Skin of body (tissue), 2 donors: ENCODE data around the gene DMRT3. TPM values are rescaled to one million over a fixed set of nuclear protein-coding genes. Genes with fewer than 3 reads are reported as not detected.
"Not testable (repeated sequence)": the region's sequence is repeated elsewhere in the genome, so short reads cannot be mapped to it uniquely, and the experiment has no call there.

Experiments used
- DNase-seq: peaks from one replicate; lab custom pipeline; 2025; lab: John Stamatoyannopoulos, UW
- total RNA-seq: library from RNA; depleted of rRNA; stranded (reverse); fragments of >200 nt; gene quantifications from one replicate; pipeline ENCODE4 v1.2.3, GENCODE V29; 2014

DMRT3 gene
- total RNA-seq, 1 donor from 2014 or later, result not detected

DNA sequence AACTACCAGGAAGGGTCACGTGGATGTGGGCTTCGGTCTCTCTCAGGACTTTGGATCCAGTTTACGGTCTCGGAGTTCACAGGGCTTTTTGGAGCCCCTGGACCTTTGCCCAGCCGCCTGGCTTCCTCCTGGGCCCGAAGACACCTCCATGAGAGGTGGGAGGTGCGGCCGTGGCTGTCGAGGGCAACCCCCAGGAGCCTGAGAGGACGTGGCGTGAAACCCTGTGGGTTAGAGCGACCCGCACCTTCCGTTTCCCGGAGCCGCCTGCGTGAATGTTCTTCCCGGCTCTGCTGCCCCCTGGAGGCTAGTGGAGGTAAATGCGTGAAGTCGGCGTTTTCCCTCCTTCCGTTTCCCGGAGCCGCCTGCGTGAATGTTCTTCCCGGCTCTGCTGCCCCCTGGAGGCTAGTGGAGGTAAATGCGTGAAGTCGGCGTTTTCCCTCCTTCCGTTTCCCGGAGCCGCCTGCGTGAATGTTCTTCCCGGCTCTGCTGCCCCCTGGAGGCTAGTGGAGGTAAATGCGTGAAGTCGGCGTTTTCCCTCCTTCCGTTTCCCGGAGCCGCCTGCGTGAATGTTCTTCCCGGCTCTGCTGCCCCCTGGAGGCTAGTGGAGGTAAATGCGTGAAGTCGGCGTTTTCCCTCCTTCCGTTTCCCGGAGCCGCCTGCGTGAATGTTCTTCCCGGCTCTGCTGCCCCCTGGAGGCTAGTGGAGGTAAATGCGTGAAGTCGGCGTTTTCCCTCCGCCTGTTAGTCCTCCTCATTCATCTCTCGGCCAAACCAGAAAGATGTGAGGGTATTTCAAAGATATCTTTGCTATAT is 22.1 kb downstream of the DMRT3 start:
- DNase-seq, result not testable (repeated sequence)

DNA sequence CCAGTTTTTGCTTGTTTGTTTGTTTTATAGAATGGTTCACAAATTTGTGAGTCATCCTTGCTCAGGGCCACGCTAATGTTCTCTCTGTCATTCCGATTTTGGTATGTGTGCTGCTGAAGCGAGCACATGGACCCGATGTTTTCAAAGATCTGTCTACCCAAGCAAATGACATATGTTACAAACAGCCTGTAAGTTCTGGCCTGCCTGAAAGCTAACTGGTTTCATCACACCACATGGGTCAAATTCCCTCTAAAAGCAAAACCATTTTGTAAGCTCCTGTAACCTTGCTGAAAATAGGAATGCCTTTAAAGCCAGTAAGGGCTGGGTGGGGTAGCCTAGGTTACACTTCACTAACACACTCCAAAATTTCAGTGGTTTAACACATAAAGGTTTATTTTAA is 25.4 kb downstream of the DMRT3 start:
- DNase-seq, result no peak

DNA sequence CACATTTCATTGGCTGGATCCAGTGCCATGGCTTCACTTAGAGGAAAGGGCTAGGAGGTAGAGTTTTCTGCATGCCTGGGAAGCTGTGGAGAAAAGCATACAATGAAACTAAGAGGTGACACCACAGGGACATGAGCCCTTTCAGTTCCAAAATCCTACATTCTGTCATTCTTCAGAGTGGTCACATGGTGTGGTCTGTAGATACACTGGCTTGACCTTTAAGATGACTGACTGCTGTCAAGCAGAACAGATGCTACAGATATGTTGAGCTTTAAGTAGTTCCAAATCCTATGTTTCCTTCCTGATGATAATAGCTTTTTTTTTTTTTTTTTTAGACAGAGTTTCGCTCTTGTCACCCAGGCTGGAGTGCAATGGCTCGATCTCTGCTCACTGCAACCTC is 26.2 kb downstream of the DMRT3 start:
- DNase-seq, result no peak

DNA sequence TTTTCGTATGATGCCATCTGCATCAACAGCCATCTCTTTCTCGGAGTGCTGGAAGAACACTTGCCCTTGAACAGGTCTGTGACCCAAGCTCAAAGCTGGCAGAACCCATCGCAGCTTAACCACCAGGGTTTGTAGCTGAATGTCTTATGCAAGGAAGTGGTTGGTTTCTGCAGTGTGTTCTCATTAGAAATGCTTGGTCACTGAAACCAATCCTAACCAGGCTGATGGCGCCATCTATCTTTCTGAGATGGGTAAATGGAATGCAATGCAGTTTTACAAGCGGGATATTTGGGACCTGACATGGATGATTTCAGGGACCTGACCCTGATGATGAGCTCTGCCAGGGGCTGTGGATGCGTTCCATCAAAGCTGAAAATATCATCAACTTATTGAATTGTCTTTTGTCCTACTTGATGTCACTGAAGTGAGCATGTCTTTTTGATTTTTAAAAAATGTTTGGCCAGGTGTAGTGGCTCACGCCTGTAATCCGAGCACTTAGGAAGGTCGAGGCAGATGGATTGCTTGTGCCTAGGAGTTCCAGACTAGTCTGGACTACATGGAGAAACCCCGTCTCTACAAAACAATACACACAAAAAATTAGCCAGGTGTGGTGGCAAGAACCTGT is 28.7 kb downstream of the DMRT3 start:
- DNase-seq, result peak; percentile 28

DNA sequence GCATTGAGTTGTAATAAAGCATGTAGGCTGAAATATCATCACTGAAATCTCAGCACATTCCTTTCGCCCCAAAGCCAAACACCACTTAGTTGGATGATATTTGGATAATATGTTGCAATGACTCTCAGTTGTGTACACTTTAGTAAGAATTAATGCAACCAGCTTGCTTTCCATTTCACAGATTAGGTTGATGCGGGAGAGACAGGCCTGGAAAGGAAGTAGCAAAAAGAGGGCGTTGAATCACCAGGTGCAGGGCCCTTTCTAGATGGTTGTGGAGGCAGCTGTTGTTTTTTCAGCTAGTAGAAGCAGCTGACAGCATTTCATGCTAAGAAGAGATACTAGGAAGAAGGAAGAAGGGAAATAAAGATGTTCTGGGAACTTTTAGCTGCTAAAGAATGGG is 30.9 kb downstream of the DMRT3 start:
- no peak for DNase-seq

DNA sequence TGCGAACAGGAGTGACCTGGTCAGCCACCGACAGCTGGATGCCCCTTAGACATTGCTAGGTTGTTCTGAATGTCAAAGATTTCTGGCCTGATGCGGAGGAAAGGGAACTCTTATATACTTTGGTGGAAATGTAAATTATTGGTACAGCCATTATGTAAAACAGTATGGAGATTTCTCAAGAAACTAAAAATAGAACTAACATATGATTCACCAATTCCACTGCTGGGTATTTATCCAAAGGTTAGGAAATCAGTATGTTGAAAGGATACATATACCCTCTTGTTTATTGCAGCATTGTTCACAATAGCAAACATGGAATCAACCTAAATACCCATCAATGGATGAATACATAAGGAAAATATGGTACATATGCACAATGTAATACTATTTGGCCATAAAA is 31.8 kb downstream of the DMRT3 start:
- no peak for DNase-seq

DNA sequence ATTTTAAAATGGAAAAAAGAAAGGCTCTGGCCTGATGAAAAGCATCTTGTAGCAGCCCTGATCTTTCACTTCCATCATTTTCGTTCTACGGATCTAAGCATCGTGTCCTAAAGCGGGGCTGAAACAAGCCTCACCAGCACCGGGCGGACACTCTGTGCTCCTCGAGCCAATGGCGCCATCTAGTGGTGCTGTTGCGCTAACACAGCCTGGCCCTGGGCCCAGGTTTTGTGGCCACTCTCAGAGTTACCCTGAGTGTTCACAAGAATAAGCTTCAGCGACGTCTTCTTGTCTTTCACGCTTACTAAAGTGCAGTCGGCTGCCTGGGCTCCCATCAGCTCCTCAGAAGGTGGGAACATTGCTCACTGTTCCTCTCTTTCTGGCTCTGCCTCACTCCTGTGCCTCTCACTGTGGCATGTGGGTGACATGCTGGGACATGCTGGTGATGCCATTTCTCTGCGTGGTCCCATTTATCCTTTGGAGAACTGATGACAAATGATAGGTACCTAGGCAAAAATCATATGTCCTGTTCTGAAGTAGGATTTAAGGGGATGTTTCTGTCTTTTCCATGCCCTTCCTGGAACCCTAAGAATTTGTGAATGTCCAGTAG is 32.7 kb downstream of the DMRT3 start:
- peak; percentile 51 for DNase-seq

DNA sequence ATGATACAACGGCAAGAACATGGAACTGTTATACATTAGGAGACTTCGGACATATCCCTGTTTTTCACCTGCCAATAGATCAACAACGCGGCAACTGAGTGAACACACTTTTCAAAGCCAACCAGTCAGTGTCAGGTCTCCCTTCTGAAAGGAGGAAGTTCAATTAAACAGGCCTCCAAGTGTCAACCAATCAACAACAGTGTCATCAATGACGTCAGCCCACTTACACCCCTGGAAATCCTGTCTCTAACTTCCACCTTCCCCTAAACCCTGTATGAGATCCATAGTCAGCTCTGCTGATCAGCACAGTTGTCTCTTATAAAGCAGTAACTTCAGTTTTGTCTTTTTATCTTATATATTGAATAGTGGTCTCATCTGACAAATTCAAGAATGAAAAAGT is 36.6 kb downstream of the DMRT3 start:
- no peak for DNase-seq

DNA sequence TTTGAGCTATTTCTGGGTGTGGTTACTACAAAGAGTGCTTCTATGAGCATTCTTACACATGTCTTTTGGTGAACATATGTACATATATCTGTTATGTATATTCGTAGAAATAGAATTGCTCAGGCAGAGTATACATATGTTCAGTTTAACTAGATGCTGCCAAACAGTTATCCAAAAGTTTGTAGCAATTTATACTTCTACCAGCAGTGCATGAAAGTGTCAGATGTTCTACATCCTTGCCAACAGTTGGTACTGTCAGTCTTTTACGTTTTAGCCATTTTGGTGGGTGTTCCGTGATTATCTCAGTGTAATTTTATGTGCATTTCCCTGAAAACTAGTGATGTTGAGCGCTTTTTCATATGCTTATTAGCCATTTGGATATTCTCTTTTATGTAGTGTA is 37.8 kb downstream of the DMRT3 start:
- DNase-seq, result no peak

DNA sequence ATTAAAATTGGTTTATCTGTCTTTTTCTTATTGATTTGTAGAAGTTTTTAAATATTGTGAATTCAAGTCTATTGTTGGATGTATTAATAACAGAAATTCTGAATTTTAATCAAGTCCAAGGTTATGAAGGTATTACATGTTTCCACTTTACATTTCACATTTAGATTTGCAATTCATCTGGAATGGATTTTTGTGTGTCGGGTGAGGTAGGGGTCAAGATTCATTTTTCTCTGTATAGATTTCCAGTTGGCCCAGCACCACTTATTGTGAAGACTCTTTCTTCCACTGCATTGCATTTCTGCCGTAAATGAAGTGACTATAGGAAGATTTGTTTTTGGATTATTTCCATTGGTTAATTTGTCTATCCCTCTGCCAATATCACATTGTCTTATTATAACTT is 38.2 kb downstream of the DMRT3 start:
- DNase-seq, result no peak

DNA sequence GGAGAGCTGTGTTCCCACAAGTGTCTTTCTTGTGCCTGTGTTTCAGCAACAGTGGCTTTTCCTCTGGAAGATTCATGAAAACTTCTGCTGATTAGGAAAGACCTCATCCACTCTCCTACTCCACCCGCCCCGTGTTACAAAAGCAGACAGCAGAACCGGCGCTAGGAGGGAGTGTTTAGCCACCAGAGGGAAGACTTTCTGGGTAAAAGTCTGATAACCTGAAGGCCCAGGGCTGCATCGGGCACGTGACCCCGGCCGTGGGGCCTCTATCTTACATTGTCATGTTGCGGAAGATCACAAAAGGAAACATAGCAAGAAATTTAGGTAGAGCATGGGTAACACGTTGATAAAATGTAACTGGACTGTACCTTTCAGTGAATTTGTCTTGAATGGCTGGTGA is 41.7 kb downstream of the DMRT3 start:
- peak; percentile 12 for DNase-seq

DNA sequence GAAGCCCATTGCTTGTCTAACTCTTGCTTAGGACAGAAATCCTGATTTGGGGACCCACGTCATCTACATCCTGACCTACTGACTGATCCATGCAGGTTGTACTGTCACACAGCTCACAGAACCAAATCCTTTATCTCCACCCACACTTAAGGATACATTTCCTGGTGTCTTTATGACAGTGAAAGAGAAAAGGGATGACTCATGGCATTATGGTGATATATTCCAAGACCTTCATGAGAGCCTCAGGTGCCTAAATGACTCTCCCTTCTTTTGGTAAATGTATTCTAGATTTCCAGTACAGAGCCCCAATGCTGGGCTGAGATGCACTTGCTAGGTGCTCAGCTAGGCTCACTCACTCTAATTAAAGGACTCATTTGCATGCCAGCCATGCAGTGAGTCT is 47.7 kb downstream of the DMRT3 start:
- no peak for DNase-seq

DNA sequence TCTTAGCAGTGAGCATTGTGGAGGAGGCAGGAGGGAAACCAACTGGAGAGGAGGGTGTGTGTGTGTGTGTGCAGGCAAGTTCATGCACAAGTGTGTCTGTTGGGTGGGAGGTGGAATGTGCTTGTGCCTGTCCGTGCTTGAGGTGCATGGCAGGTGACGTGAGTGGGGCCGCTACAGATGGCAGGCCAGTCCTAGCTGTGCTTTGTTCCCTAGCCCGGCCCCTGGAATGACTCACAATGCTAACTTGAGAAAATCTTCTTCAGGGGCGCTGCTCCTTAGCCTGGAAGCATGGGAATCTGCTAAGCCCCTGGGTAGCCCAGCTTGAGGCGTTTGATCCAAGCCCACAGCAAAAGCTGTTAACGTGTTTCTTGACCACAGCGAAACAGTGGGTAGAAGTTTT is 48.7 kb downstream of the DMRT3 start:
- DNase-seq, result no peak

DNA sequence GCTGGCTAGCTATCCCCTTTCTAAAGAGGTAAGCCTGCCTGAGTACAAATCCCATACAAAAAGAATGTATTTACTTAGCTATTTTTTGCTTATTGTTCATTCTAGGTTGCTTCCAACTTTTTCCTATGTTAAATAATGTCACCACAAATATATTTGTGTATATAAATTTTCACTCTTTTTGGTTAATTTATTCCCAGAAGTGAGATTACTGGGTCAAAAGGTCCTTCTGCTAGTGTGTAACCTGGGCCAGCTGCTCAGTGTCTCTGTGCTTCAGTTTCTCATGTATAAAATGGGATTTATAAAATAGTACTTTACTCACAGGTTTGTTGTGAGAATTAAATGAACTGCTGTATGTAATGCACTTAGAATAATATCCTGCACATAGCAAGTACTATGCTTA is 49.8 kb downstream of the DMRT3 start:
- no peak for DNase-seq

DNA sequence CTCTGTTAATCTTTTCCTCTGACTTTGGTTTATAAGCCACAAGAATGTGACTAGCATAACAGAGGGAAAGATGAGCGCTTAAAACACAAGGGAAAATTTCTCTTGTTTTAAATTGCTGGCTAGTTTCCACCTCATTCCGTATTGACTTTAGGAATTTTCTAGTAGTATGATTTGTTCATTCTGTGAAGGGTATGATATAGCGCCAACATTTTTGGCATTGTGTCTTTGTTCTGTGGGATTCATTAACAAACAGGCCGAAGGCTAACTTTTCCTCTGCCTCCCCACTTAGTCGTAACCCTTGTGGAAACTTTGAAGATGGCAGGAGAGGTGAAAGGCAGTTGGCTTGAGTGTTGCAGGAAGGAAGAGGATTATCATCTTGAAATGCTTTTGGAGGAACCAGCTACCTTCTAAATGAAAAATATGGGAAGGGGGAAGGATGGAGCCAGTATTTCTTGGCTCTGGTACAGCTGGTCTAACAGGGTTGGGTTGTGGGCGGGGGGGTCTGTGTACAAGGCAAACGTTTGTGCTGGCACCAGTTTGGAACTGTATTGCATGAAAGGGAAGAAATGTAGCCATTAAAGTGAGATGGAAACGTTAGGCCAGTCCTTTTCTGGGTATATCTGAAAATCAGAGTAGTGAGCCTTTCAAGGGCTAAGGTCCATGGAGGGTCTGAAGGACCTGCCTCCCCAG is 52.2 kb downstream of the DMRT3 start:
- peak; percentile 76 for DNase-seq

DNA sequence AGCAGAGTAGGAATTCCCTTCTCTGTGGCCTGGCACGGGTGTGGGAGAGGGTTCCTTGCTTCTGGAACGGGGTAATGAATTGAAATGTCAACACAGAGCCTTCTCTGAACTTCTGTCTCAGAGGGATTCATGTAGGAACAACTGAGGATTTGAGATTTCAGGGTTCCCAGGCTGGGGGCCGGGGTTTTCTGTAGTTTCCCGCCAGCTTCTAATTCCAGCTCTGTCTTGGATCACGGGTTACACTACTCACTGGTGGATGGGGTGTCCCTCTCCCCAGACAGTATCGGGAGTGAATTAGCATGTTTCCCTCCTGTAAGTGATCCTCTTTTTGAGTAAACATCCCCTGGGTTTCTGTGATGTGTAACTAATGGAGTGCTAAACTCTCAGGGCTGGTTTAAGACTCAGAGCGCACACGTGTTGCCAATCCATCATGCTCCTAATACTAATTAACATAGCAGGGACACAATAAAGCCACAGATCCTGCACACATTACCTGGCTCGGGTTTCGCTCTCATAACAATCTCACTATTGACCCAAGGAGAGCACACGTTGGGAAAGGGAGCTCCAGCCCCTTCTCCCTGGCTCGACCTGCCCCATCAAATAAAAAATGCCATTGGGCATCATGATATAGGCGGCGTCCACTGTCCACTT is 55.6 kb downstream of the DMRT3 start:
- DNase-seq, result no peak

DNA sequence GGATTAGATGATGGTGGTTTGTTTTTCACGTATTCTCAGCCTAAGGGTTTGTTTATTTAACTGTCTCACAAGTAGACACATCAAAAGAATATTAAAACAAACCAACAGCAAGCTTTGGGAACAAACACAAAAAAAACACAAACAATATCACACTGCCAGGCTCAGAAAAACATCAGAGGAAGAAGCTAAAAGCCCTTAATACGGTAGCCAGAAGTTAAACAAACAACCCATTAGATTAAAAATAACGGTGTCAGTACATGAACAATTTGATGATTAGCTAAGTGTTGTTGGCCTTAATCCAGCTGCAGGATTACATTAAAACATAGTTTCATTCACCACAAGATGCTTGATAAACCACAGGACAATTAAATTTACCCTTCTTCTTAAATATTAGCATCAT is 57.8 kb downstream of the DMRT3 start:
- DNase-seq, result no peak

DNA sequence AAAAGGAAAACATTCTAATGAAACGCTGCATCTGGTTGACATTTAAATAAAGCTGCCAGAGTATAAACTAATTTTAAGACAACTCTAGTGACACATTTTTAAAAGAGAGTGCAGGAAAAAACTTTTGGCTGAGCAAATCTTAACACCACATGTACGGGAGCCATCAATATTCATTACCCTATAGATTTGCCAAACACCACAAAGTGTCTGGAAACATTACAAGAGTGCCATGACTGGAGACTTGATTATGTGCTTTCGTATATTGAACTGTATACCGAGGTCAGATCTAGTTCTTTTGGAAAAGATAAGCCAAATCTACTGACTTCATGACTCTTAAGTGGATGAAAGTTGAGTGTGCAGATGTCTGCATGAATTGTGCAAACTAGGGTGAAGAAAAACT is 63.1 kb downstream of the DMRT3 start:
- peak; percentile 73 for DNase-seq
